ENCODE results near the gene PER2. TPM values are rescaled to one million over a fixed set of nuclear protein-coding genes. Genes with fewer than 3 reads are reported as not detected.
"Not testable (repeated sequence)": the region's sequence is repeated elsewhere in the genome, so short reads cannot be mapped to it uniquely, and the experiment has no call there.

The PER2 gene
- total RNA-seq, 2 experiments from 2014 or later: 8.4 to 18.6 TPM

DNA sequence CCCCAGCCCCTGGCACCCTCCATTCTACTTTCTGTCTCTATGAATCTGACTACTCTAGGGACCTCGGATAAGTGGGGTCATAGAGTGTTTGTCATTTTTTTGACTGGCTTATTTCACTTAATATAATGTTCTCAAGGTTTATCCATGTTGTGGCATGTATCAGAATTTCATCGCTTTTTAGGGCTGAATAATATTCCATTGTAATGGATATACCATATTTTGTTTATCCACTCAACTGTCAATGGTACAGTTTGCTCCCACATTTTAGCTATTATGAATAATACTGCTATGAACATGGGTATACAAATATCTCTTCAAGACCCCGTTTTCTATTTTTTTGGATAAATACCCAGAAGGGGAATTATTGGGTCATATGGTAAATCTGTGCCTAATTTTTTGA lies 39.3 kb upstream of the PER2 start:
- no peaks in the 10 kb centered on the region for H3K79me2 ChIP-seq (ENCODE audit: insufficient read depth, low read depth, low read length)
- peaks cover 21% of the 10 kb centered on the region for H3K36me3 ChIP-seq (ENCODE audit: insufficient read depth, low read length)
- no TSS peak for BruUV-seq (replicated peaks)
- DNase-seq (ENCODE audit: low spot score): no peak
- H3K9me3 ChIP-seq (ENCODE audit: low read length): no peaks in the 10 kb centered on the region
- intact Hi-C loops (cut with micrococcal nuclease; ENCODE audit: unreplicated experiment): no loop called here
- H3K9me2 ChIP-seq (ENCODE audit: insufficient read depth, low read length): no peaks in the 10 kb centered on the region
- TF ChIP-seq EZH2phosphoT487 (IDR thresholded peaks at IDR 0.05; ENCODE audit: borderline replicate concordance, low read depth, low read length): no peak
- TF ChIP-seq CTCF (conservative IDR thresholded peaks at IDR 0.05; ENCODE audit: low read length): no peak
- H3K27ac ChIP-seq (ENCODE audit: low read depth, low read length, poor library complexity, severe bottlenecking): no peak overlapping the region
- CTCF ChIA-PET (ENCODE audit: unreplicated experiment): interaction anchor here (1.0 kb wide), 1 partner anchor 13 kb away, joined by 3 read pairs; no protein-coding TSS in a partner anchor
- H3K4me1 ChIP-seq (ENCODE audit: insufficient read depth, low read length, poor library complexity, severe bottlenecking): no peaks in the 10 kb centered on the region
- H2AFZ ChIP-seq (ENCODE audit: low read length): no peak overlapping the region
- H4K20me1 ChIP-seq (ENCODE audit: insufficient read depth, low read length): no peaks in the 10 kb centered on the region
- H3K4me2 ChIP-seq (ENCODE audit: low read length): no peak overlapping the region
- POLR2A ChIA-PET: no interaction called here
- H3K4me3 ChIP-seq (ENCODE audit: low read depth, low read length, poor library complexity, severe bottlenecking): no peak overlapping the region

GRCh38 chr2:238326801-238327365 lies 38.5 kb upstream of the PER2 start:
- Histone ChIP-seq H3K4me3 (ENCODE audit: low read depth, low read length, poor library complexity, severe bottlenecking) (no peak overlapping the region), H3K9me3 (ENCODE audit: low read length) (no peaks in the 10 kb centered on the region), H3K4me1 (ENCODE audit: insufficient read depth, low read length, poor library complexity, severe bottlenecking) (no peaks in the 10 kb centered on the region), H2AFZ (ENCODE audit: low read length) (no peak overlapping the region), H3K4me2 (ENCODE audit: low read length) (no peak overlapping the region), H3K79me2 (ENCODE audit: insufficient read depth, low read depth, low read length) (no peaks in the 10 kb centered on the region), H3K27ac (ENCODE audit: low read depth, low read length, poor library complexity, severe bottlenecking) (no peak overlapping the region), H4K20me1 (ENCODE audit: insufficient read depth, low read length) (no peaks in the 10 kb centered on the region), H3K36me3 (ENCODE audit: insufficient read depth, low read length) (peaks cover 21% of the 10 kb centered on the region), H3K9me2 (ENCODE audit: insufficient read depth, low read length) (no peaks in the 10 kb centered on the region)
- POLR2A ChIA-PET: no interaction called here
- BruUV-seq (replicated peaks): no TSS peak
- CTCF ChIA-PET (ENCODE audit: unreplicated experiment): no interaction called here
- TF ChIP-seq EZH2phosphoT487 (IDR thresholded peaks at IDR 0.05; ENCODE audit: borderline replicate concordance, low read depth, low read length) (no peak), CTCF (conservative IDR thresholded peaks at IDR 0.05; ENCODE audit: low read length) (no peak)
- intact Hi-C loops (cut with micrococcal nuclease; ENCODE audit: unreplicated experiment): no loop called here
- no peak for DNase-seq (ENCODE audit: low spot score)

GRCh38 chr2:238325694-238326093 lies 37.3 kb upstream of the PER2 start:
- POLR2A ChIA-PET: no interaction called here
- TF ChIP-seq CTCF (conservative IDR thresholded peaks at IDR 0.05; ENCODE audit: low read length) (no peak), EZH2phosphoT487 (IDR thresholded peaks at IDR 0.05; ENCODE audit: borderline replicate concordance, low read depth, low read length) (no peak)

GRCh38 chr2:238324248-238324647 lies 35.8 kb upstream of the PER2 start:
- H3K9me2 ChIP-seq (ENCODE audit: insufficient read depth, low read length); CTCF ChIA-PET (ENCODE audit: unreplicated experiment); H3K79me2 ChIP-seq (ENCODE audit: insufficient read depth, low read depth, low read length); H2AFZ ChIP-seq (ENCODE audit: low read length); DNase-seq (ENCODE audit: low spot score); H3K4me3 ChIP-seq (ENCODE audit: low read depth, low read length, poor library complexity, severe bottlenecking); H4K20me1 ChIP-seq (ENCODE audit: insufficient read depth, low read length); H3K4me1 ChIP-seq (ENCODE audit: insufficient read depth, low read length, poor library complexity, severe bottlenecking); H3K9me3 ChIP-seq (ENCODE audit: low read length); H3K27ac ChIP-seq (ENCODE audit: low read depth, low read length, poor library complexity, severe bottlenecking); H3K4me2 ChIP-seq (ENCODE audit: low read length); BruUV-seq (replicated peaks); intact Hi-C loops (cut with micrococcal nuclease; ENCODE audit: unreplicated experiment): not testable (repeated sequence)
- H3K36me3 ChIP-seq (ENCODE audit: insufficient read depth, low read length): peaks cover 16% of the 10 kb centered on the region
- POLR2A ChIA-PET: interaction anchor here (0.6 kb wide), 1 partner anchor 8 kb away, joined by 3 read pairs; no protein-coding TSS in a partner anchor

More at GRCh38 chr2:238325694-238326093, 37.3 kb upstream of the PER2 start:
- Histone ChIP-seq H3K79me2 (ENCODE audit: insufficient read depth, low read depth, low read length) (no peaks in the 10 kb centered on the region), H3K4me3 (ENCODE audit: low read depth, low read length, poor library complexity, severe bottlenecking) (no peak overlapping the region), H4K20me1 (ENCODE audit: insufficient read depth, low read length) (no peaks in the 10 kb centered on the region), H3K4me2 (ENCODE audit: low read length) (no peak overlapping the region), H3K36me3 (ENCODE audit: insufficient read depth, low read length) (peaks cover 21% of the 10 kb centered on the region), H3K27ac (ENCODE audit: low read depth, low read length, poor library complexity, severe bottlenecking) (no peak overlapping the region), H2AFZ (ENCODE audit: low read length) (no peak overlapping the region), H3K9me2 (ENCODE audit: insufficient read depth, low read length) (no peaks in the 10 kb centered on the region), H3K9me3 (ENCODE audit: low read length) (no peaks in the 10 kb centered on the region), H3K4me1 (ENCODE audit: insufficient read depth, low read length, poor library complexity, severe bottlenecking) (no peaks in the 10 kb centered on the region)
- CTCF ChIA-PET (ENCODE audit: unreplicated experiment): no interaction called here
- BruUV-seq (replicated peaks): no TSS peak
- intact Hi-C loops (cut with micrococcal nuclease; ENCODE audit: unreplicated experiment): no loop called here
- no peak for DNase-seq (ENCODE audit: low spot score)
